RWPE1 (cell line): Measurements from ENCODE around the gene HOXB4.
A peak's percentile ranks its signal among the peaks of the same experiment; 100 is the strongest.

ENCODE experiments used
- CTCF ChIA-PET: fragments of 350-600 bp; sonication (Branson Sonifier 250); formaldehyde crosslinking; extraction: SDS; loops from one replicate; lab custom pipeline; 2021; lab: Yijun Ruan, JAX
- POLR2A ChIA-PET: fragments of 400-600 bp; formaldehyde crosslinking; extraction: SDS; loops from one replicate; lab custom pipeline; 2020; ENCODE audit warnings: antibody characterized with exemption; ENCODE audit not compliant: low non-redundant PET; lab: Yijun Ruan, JAX
- DNase-seq: peaks from one replicate; pipeline ENCODE4 v3.0.0; 2012; ENCODE audit warnings: low spot score
- H3K27ac ChIP-seq: fragments of 450-650 bp; 2 replicates; pipeline ENCODE4 v1.5.1; 2017
- CTCF ChIP-seq: fragments of 450-650 bp; conservative IDR thresholded peaks from 2 replicates; pipeline ENCODE4 v1.5.1; 2017; ENCODE audit warnings: low read depth, mild to moderate bottlenecking

HOXB4 gene

GRCh38 chr17:48596735-48597527, 18.8 kb upstream of the HOXB4 start:
- ChIA-PET CTCF (interaction anchor here (0.5 to 0.7 kb wide), 3 partner anchors 14 to 599 kb away, joined by 3 to 9 read pairs (median 3); no protein-coding TSS in a partner anchor), POLR2A (no interaction called here)
- TF ChIP-seq CTCF, result no peak
- no peak for DNase-seq
- H3K27ac ChIP-seq, result peak overlapping the region; percentile 22; the same call in 1 of the 2 replicates

GRCh38 chr17:48596000-48596734, 18.0 kb upstream of the HOXB4 start:
- DNase-seq, result no peak

GRCh38 chr17:48595278-48595999, 17.3 kb upstream of the HOXB4 start:
- DNase-seq, result no peak
- ChIA-PET POLR2A (no interaction called here), CTCF (no interaction called here)
- no peak overlapping the region for H3K27ac ChIP-seq
- TF ChIP-seq CTCF, result no peak

More at GRCh38 chr17:48596000-48596734, 18.0 kb upstream of the HOXB4 start:
- TF ChIP-seq CTCF, result no peak
- ChIA-PET POLR2A (no interaction called here), CTCF (interaction anchor here (0.5 to 0.7 kb wide), 2 partner anchors 13 to 598 kb away, joined by 3 to 9 read pairs; no protein-coding TSS in a partner anchor)
- H3K27ac ChIP-seq, result no peak overlapping the region

DNA sequence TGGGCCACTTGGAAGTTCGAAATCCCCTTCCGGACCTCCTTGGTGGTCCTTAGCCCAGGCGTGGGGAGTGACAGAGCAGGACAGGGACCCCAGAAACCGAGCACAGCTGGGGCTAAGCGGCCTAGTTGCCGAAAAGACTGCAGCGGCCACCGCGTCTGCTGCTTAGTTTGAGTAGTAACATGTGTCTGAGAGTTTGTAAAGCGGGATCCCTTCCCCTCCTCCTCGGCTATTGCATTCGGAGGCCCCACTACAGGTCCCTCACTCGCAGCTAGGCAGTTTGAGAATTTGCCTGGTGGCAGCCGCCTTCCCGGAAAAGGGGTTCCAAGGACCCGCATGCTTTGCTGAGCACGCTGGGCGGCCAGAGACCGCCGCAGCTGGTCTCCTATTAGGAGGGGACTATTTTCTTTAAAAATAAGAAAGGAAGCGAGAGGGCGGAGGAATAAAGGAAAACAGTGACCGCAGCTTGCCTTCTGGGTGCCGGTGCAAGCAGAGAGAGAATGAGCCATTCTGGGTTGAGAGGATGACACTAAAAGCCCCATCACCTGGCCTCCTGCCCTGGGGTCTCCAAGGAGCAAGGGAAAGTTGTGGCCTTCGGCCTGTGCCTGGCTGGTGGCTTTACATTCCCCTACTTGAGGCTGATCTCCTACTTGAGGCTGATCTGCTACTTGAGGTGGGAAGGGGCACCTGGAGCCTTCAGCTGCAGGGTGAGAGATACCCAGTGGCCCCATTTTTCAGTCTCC, 16.6 kb upstream of the HOXB4 start:
- CTCF ChIA-PET, result interaction anchor here (0.7 kb wide), 1 partner anchor 141 kb away, joined by 3 read pairs; no protein-coding TSS in a partner anchor
- no peak overlapping the region for H3K27ac ChIP-seq
- DNase-seq, result no peak
- no peak for TF ChIP-seq CTCF
- POLR2A ChIA-PET, result no interaction called here

- H3K27ac ChIP-seq, result no peak overlapping the region
- no peak for DNase-seq
- POLR2A ChIA-PET, result no interaction called here
- TF ChIP-seq CTCF, result no peak
- CTCF ChIA-PET, result interaction anchor here (0.7 kb wide), 1 partner anchor 141 kb away, joined by 3 read pairs; no protein-coding TSS in a partner anchor
These were observed 15.8 kb upstream of the HOXB4 start for GRCh38 chr17:48593840-48594537.
